Erythroblast (primary cell): ENCODE results near the gene PAM.

Source experiments
- DNase-seq, 2 experiments: peaks; one replicate each; lab custom pipeline; 2025; lab: John Stamatoyannopoulos, UW
- GATA1 ChIP-seq: IDR thresholded peaks from 2 replicates; pipeline ENCODE4 v1.6.1; 2011; ENCODE audit warnings: low read depth, mild to moderate bottlenecking, control low read depth, low read length, moderate library complexity
- POLR2A ChIP-seq: IDR thresholded peaks from 2 replicates; pipeline ENCODE4 v1.6.1; 2011; ENCODE audit warnings: mild to moderate bottlenecking, low read length

The PAM gene

DNA sequence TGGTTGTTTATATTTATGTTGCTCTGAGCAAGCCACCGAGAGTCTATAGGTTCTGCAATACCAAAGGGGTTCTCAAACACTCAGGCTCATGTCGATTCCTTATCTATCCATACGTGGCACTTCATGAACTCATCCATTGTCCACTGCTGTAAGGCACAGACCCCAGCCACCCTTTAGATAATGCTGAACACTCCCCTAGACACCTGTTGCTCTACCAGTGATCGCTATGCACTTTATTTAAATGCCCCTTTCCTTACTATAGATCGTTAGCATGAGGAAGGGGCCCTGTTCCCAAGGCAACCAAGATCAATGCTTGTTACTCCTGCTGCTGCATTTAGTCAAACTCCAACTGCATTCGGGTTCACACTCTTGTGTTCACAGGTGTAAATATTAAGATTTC is 171.9 kb downstream of the PAM start:
- DNase-seq, result no peak
- TF ChIP-seq GATA1, result no peak
- no peak for TF ChIP-seq POLR2A

DNA sequence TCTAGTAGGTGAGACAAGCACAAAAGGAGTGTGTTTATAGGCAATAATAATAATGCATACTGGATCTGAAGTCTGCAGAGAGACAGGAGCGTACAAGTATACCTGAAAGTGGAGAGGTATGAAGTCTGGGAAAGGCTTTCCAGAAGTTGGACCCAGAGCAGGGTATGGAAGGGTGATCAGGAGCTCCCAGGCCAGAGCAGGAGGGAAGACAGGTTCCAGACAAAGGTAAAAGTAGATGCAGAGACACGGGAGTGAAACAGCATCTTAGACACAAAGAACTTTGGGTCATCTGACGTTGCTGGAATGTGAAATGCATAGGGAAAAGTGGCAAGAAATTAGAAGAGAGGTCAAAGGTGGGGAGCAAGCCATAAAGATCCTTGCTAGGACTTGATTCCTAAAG is 175.1 kb downstream of the PAM start:
- TF ChIP-seq GATA1 (no peak), POLR2A (no peak)
- DNase-seq, result no peak

DNA sequence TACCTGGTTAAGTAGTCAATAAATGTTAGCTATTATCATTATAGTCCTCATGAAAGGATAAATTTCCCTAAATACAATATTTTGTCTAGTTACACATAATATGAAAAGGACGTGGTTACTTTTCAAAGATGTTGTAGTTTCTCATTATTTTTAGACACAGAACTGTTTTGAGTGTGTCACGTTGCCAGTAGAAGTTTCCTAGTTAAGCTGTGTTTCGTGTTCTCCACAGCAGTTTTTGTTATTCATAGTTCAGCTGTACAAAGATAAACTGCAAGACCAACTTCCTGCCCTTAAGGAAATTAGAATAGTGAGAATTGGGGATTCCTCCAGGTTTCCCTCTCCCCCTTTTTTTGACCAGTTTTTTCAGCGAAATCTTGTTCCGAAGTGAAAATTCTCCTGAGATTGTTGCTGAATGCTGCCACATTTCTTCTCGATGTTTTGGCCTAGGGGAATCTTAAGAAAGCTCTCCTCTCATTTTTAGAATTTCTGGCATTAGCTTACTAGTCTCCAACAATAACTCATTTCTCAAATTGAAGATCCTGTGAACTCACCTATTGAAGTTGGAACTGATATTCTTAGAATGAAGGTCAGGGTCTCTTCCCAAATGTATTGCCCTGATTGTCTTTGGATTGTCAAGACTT is 176.1 kb downstream of the PAM start:
- TF ChIP-seq GATA1 (no peak), POLR2A (no peak)
- no peak for DNase-seq

DNA sequence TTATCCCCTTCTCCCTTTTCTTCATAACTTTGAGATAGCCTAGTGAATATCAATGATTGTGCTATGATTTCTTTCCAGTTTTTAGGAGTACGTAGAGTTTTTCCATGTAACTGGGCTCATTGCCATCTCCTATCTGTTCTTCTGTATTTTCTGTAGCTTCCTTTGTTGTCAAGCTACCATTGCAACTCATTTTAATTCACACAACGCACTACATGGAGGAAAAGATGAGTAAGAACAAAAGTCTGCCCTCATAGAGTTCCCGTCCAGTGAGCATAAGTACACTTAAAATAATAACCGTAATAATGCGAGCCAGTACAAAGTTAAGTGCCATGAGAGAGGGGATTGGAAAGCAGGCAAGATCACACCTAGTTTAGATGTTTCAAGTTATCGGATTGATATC is 177.7 kb downstream of the PAM start:
- no peak for TF ChIP-seq POLR2A
- TF ChIP-seq GATA1, result no peak
- DNase-seq, result no peak

DNA sequence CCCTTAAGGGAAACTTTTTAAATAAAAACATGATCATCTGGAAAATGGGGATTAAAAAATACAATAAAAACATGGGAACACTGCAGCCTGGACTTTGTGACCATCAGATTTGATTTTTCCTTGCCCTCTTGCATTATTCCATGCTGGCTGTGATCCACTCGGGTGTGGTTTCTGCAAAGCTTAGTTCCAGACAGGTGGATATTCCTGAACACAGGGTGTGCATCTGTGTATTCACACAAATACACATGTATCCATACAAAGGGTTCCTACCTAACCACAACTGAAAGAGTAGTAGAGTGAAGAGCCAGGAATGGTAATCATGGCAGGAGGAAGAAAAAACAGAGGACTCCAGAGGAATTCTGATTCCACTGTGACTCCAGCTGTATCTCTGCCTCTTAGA is 178.2 kb downstream of the PAM start:
- TF ChIP-seq GATA1 (no peak), POLR2A (no peak)
- no peak for DNase-seq

DNA sequence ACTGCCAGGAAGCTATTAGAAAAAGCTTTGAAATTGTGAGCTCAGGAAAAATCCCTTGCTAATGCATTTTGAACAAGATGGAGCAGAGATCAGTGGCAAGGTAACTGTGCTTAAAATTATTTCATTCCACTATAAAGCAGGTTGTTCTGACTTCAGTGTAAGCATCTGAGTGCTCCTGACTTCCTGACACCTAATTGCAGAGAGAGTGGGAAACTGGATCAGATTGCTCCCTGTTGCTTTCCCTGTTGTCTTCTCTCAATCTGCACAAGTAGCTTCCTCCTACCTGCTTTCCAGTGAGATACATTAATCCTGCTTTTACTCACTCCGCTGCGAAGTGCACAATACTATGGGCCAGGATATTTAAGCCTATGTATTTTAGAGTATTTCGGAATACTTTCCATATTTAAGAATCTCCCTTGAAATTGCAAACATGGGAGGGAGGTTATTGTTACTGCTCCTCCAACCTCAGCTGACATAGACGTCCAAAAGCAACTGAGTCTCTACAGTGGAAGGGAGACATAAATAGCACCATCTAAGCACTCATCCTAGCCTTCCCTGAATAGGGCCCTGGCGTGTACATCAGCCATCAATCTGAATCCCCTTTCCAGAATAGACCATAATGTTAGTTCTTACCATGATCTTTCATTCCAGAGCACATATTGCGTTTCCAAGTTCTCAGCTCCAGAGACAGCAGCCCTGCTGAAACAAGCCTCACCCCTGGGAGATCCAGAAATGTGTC is 178.8 kb downstream of the PAM start:
- TF ChIP-seq POLR2A, result no peak
- no peak for TF ChIP-seq GATA1
- no peak for DNase-seq

DNA sequence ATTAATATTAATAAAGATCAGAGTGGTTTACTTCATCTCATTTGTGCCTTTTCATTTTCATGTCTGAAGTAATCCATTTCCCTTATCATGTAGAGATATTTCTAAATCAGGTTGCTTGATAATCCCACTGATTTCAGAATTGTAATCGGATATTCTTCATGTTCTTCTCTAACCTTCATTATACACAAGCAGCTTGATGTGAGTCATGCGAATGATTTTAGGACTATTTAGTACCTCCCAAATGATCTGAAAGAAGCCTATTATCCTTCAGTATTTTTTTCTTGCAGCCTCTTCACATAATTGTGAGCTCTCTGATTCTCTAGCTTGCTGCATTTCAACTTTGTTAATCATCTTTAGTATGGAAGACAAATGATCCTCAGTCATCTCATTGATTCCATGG is 182.8 kb downstream of the PAM start:
- DNase-seq, result no peak
- TF ChIP-seq GATA1 (no peak), POLR2A (no peak)

DNA sequence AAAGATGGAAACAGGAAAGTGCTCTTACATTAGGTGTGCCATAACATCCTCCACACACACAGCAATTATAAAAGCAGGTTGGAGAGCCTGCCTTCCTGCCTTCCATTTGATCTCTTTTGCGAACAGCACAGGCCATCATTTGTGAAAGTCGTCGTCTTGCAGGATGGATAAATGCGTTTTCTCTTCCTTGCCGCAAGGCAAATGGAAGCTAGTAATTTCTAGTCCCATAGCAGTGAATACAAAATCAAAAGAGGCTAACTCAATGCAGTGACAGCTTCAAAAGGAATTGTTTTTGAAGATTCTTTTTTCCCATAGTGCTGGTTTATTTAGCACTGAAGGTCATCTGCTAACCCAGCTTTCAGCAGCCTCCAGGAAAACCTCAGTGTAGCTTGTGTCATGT is 186.0 kb downstream of the PAM start:
- DNase-seq, result no peak
- TF ChIP-seq GATA1, result no peak
- TF ChIP-seq POLR2A, result no peak

DNA sequence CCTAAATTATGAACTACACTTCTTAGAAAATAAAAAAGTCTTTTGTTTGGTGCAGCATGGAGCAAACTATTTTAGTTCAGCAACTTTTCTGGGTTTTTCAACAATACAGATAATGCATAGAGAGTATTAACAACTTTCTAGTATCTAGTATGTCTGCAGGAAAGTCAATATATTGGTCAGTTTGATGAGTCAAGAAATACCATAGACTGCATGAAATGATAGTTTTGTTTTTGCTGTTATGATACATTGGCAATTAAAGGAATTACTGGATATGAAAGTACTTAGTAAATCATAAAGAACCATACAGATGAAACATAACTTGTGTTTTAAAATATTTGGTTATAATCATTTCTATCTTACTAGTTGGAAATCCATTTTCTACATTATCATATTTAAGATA is 191.3 kb downstream of the PAM start:
- no peak for DNase-seq
- TF ChIP-seq GATA1 (no peak), POLR2A (no peak)

DNA sequence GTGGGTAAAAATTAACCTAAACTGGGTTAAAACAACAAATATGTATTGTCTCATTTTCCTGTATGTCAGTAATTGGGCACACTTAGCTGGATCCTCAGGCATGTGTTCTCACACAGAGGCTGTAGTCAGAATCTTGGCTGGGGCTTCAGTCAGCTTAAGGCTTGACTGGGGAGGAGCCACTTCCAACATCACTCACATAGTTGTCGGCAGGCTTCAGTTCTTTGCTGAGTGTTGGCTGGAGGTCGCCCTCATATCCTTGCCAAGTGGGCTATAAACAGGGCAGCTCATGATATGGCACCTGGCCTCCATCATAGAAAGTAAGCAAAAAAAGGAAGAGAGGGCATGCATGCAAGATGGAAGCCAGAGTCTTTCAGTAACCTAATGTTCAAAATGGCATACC is 191.9 kb downstream of the PAM start:
- TF ChIP-seq GATA1 (no peak), POLR2A (no peak)
- DNase-seq, result no peak

DNA sequence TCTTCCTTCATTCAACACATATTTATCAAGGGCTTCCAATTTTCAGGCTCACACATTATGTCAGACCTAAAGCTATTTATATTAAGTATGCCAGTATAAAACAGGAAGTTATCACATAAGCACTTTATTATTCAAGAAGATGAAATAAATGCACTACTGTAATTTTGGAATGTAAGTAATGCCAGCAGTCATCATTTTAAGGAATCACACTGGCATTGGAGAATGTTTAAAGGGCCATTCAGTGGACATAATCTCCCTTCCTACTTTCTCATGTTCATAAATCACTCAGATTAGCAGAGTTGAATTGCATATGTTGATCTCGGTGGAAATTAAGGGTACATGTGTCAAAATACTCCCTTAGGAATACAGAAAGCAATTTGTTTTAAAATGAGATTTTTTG is 200.4 kb downstream of the PAM start:
- TF ChIP-seq POLR2A (no peak), GATA1 (no peak)
- DNase-seq, result no peak

DNA sequence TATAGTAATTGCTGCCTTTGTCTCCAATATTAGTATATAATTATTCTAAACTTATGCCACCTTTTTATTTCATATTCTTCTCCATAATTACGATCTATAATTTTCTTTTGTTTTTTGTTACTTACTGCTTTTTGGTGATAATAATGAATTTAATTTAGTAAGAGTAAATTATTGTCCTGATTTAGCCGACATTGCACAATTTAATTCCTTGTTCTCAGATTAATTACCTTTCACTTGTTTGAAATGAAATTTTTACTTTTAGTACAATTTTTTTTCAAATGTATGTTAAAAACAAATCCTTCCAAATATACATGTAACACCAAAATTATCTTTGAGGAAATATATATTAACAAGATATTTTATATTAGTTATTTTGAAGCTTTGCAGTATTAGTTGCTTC is 201.5 kb downstream of the PAM start:
- TF ChIP-seq GATA1 (no peak), POLR2A (no peak)
- no peak for DNase-seq

DNA sequence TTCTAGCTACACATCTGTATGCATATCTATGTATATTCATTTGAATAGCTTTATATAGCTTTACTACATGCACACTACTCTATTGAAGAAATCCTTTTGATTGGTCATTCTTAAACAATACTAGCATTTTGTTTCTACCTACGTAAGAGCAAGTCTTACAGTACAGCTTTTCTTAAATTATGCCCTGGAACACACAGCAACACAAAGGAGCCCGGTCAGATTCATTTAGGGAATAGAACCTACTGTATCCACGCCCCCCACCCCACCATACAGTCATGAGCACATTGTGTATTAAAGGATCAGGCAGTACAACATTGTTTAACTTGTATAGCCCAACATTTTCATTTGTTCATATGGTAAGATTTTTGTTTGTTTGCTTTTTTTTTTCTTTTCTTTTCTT is 202.0 kb downstream of the PAM start:
- no peak for DNase-seq
- TF ChIP-seq POLR2A (no peak), GATA1 (no peak)

DNA sequence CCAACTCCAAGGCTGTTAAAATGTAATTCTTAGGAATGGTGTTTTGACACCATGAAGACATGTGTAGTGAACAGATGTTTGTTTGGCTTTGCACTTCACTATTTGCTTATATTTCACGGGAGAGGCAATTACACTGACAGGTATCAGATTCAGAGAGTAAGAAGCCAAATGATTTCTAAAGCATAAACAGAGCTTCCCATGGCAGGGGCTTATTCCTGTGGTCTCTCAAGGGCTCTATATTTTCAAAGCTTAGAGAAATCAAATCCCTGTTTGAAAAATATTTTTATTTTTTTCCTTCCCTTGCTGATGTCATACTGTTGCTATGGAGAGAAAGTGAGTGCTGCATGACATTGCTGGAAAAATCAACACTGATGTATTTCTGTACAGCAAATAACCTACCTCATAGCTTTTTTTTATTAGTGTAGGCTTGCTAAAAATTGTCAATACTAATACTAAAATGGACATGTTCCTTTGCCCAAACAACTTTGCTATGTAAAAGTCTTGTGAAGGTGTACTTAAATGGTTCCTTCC is 203.4 kb downstream of the PAM start:
- TF ChIP-seq GATA1 (no peak), POLR2A (no peak)
- DNase-seq, result no peak
